ENCODE results near the gene LCP1.

DNA sequence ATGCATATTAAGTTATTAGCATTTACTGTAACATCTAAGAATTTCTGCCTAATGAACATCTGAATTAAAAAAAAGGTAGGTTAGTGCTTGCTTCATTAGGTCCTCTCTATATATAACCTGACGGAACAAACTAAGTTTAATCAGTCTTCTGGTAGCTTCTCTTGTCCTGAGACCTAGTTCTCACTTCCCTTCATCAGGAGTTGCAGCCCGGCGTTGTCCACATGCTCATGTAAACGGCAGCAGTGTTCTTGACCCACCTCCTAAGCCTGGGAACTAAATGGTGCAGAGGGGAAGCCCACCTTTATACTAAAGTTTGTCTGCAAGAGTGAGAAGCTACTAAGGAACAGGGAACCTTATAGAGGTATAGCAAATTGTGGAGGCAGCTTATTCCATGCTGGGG is 45.3 kb downstream of the LCP1 start:
- TF ChIP-seq, protein P1, sequence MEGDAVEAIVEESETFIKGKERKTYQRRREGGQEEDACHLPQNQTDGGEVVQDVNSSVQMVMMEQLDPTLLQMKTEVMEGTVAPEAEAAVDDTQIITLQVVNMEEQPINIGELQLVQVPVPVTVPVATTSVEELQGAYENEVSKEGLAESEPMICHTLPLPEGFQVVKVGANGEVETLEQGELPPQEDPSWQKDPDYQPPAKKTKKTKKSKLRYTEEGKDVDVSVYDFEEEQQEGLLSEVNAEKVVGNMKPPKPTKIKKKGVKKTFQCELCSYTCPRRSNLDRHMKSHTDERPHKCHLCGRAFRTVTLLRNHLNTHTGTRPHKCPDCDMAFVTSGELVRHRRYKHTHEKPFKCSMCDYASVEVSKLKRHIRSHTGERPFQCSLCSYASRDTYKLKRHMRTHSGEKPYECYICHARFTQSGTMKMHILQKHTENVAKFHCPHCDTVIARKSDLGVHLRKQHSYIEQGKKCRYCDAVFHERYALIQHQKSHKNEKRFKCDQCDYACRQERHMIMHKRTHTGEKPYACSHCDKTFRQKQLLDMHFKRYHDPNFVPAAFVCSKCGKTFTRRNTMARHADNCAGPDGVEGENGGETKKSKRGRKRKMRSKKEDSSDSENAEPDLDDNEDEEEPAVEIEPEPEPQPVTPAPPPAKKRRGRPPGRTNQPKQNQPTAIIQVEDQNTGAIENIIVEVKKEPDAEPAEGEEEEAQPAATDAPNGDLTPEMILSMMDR (IDR thresholded peaks at IDR 0.05; ENCODE audit: borderline replicate concordance, extremely low read depth, low read length, poor library complexity, severe bottlenecking) = no peak
- no peak for TF ChIP-seq EZH2 (IDR thresholded peaks at IDR 0.05; ENCODE audit: borderline replicate concordance, low read depth, low read length, severe bottlenecking)

Data from DND-41 (cell line).